ENCODE measurements around the gene EIF4E2. TPM values are rescaled to one million over a fixed set of nuclear protein-coding genes. Genes with fewer than 3 reads are reported as not detected.

EIF4E2 gene
- total and polyA plus RNA-seq, 2 of the 4 experiments (the other 2 are of a cell fraction): 52.1 to 105 TPM

DNA sequence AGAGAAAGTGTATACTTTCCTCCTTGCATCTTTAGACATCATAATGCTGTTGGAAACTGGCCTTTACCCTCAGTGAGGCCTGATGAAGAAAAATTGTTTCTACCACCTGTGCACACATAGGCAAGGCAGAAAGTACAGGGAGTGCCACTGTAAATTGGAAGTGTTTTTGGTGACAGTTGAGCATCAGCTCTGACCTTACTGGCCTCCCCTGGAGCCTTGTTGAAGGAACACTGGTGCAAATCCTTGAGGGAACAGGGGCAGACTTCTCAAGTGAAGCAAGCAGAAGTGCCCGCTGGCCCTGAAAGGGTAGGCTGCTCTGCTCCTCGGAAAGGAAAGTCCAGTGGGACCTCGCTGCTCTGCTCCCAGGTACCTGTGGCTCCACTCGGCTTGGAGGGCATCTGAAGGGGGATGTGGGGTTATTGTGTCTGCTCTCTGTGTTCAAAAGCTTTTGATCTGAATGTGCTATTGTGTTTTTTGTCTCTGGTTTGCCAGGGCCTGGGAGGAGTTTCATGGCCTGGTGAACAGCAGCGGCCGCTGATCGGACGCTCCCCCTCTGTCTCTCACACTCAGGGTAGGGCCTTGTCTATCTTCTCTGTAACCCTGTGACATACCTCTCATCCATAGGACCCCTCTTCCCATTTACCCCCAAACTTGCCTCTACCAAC lies 23.4 kb downstream of the EIF4E2 start (continued):
- TF ChIP-seq FOS (IDR thresholded peaks at IDR 0.05; ENCODE audit: low read depth, low read length): no peak

DNA sequence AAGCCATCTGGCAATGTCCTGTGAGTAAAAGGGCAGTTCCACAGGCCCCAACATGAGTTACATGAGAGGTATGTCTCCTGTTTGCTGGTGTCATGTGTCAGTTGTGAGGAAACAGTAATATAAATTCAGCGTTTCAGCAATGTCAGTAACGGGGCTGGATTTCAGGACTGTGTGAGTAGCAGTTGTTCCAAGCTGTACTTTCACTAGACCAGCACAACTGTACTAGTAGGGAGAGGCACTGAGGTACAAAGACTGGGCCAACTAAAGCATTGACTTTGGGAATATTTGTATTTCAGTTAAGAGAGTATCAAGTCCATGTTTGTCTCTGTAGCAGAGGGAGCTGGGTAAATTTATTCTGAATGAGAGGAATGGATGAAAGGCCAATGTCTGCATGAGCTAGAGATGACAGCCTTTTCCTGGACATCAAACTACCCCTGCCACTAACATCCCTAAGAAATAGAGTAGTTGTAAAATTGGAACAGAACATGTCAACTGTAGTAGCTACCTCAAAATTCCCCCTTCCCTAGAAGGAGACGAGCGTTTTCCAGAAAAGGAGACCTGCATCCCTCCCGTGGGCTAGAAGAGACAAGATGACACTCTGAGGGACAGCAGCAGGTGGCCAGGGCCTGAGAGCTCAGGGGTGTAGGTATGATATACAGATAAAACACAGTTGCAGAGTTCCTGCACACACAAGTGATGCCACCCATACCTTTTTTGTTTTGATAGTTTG lies 24.4 kb downstream of the EIF4E2 start:
- BruUV-seq (replicated peaks): no TSS peak
- Histone ChIP-seq H3K36me3 (ENCODE audit: control insufficient read depth, insufficient read depth, low read length) (peaks cover 9% of the 10 kb centered on the region; the same call in 1 of the 2 replicates), H2AK5ac (ENCODE audit: low read depth, low read length) (no peak overlapping the region), H3K56ac (ENCODE audit: extremely low read depth, insufficient read depth, low read length) (no peak overlapping the region), H2BK5ac (ENCODE audit: low read depth, low read length, poor library complexity, severe bottlenecking) (peak overlapping the region; percentile 23), H3K9ac (ENCODE audit: low read depth, low read length) (no peak overlapping the region), H3K27me3 (ENCODE audit: control insufficient read depth, insufficient read depth, low read length) (no peaks in the 10 kb centered on the region), H2BK120ac (ENCODE audit: low read depth, low read length) (no peak overlapping the region), H2BK15ac (ENCODE audit: low read depth, low read length) (no peak overlapping the region), H3K4me1 (ENCODE audit: control insufficient read depth, insufficient read depth, low read length) (peaks cover 6% of the 10 kb centered on the region; the same call in 1 of the 2 replicates), H4K8ac (ENCODE audit: low read depth in 2 of 2, low read length in 2 of 2) (no peak overlapping the region; a peak in 1 of 4 replicates), H3K27ac (ENCODE audit: insufficient read depth, low read length) (no peak overlapping the region), H3K9me3 (ENCODE audit: control insufficient read depth, insufficient read depth, low read length) (no peaks in the 10 kb centered on the region), H3K14ac (replicated peaks; ENCODE audit: low read depth, low read length) (no peak overlapping the region; the same call in 1 of the 2 replicates), H3K18ac (ENCODE audit: low read depth, low read length) (no peak overlapping the region), H3K23ac (ENCODE audit: low read depth, low read length) (no peak overlapping the region), H2BK20ac (ENCODE audit: low read depth, low read length) (0 out of 2 replicates have a peak overlapping the region, but pooled peaks have one; percentile 3), H3K9me1 (ENCODE audit: insufficient read depth, low read length) (peaks cover 9% of the 10 kb centered on the region; the same call in 1 of the 2 replicates), H3K4ac (ENCODE audit: low read depth, low read length) (peak overlapping the region; percentile 27; the same call in 1 of the 2 replicates), H2AK9ac (replicated peaks; ENCODE audit: low read depth, low read length, poor library complexity) (no peak overlapping the region), H3K79me1 (ENCODE audit: low read depth in 1 of 2, low read length in 2 of 2) (peaks cover 0 to 21% of the 10 kb centered on the region in 2 experiments; a peak in 1 of 4 replicates), H4K20me1 (ENCODE audit: insufficient read depth, low read length) (no peaks in the 10 kb centered on the region), H3K4me3 (ENCODE audit: insufficient read depth, low read depth, low read length) (no peak overlapping the region), H4K5ac (ENCODE audit: low read depth, low read length) (no peak overlapping the region), H4K91ac (ENCODE audit: insufficient read depth, low read depth, low read length) (no peak overlapping the region), H2AFZ (replicated peaks; ENCODE audit: low read length, poor library complexity) (no peak overlapping the region), H3K4me2 (ENCODE audit: low read depth, low read length) (peak overlapping the region; percentile 32; the same call in 1 of the 2 replicates)
- dilution Hi-C loops (cut with HindIII; ENCODE audit: low sequenced_read_pairs, unreplicated experiment) (no loop called here), in situ Hi-C loops (cut with MboI; ENCODE audit: low sequenced_read_pairs) (no loop called here), intact Hi-C loops (cut with micrococcal nuclease) (no loop called here)
- CTCF ChIA-PET: interaction anchor here (0.5 kb wide), 1 partner anchor 142 kb away, joined by 3 read pairs; no protein-coding TSS in a partner anchor
- peak; percentile 83 for DNase-seq
- POLR2A ChIA-PET (ENCODE audit: unreplicated experiment): no interaction called here
- peak; percentile 80 for ATAC-seq (ENCODE audit: low read depth)
- 0 out of 2 replicates have a peak, but pooled peaks have one; percentile 21 for TF ChIP-seq MAZ (IDR thresholded peaks at IDR 0.05; ENCODE audit: borderline replicate concordance, low read depth, low read length)
- TF ChIP-seq, protein P1, sequence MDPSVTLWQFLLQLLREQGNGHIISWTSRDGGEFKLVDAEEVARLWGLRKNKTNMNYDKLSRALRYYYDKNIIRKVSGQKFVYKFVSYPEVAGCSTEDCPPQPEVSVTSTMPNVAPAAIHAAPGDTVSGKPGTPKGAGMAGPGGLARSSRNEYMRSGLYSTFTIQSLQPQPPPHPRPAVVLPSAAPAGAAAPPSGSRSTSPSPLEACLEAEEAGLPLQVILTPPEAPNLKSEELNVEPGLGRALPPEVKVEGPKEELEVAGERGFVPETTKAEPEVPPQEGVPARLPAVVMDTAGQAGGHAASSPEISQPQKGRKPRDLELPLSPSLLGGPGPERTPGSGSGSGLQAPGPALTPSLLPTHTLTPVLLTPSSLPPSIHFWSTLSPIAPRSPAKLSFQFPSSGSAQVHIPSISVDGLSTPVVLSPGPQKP (IDR thresholded peaks at IDR 0.05; ENCODE audit: borderline replicate concordance, low read depth, low read length): no peak
- TF ChIP-seq CHD1 (IDR thresholded peaks at IDR 0.05; ENCODE audit: low read depth, low read length): no peak
- no peak for TF ChIP-seq SMC3 (IDR thresholded peaks at IDR 0.05; ENCODE audit: low read depth, low read length)
- peak; percentile 52; the same call in 1 of the 2 replicates for TF ChIP-seq CEBPB (IDR thresholded peaks at IDR 0.05; ENCODE audit: low read depth, low read length)
- TF ChIP-seq RCOR1 (IDR thresholded peaks at IDR 0.05; ENCODE audit: insufficient replicate concordance, low read length): peak; percentile 25
- WGBS, 2 experiments (ENCODE audit: extremely low coverage in 2 of 2, insufficient read length in 1 of 2): no CpG with 5 or more reads among the region's 5 CpGs

Measured in IMR-90 (cell line).